Right lobe of liver (tissue), 6 donors: ENCODE data around the gene AXIN2. TPM values are rescaled to one million over a fixed set of nuclear protein-coding genes. Genes with fewer than 3 reads are reported as not detected.

Experiments
- ATAC-seq, 4 donors: fragments of 200-7000 bp; cut with Tn5 transposase; one replicate each; pipeline ENCODE4 v1.9.1; 2020; ENCODE audit warnings: mild to moderate bottlenecking in 4 of 4, moderate library complexity in 4 of 4
- DNase-seq, 3 donors: peaks; one replicate each; pipeline ENCODE4 v3.0.0-alpha.2; 2020
- H3K27ac ChIP-seq, 3 donors: fragments of 200-600 bp; one replicate each; pipeline ENCODE4 v1.8.0; 2022
- H3K27me3 ChIP-seq, 2 donors: fragments of 200-600 bp; one replicate each; pipeline ENCODE4 v1.8.0; 2022
- H3K36me3 ChIP-seq, 4 donors: fragments of 200-600 bp; sonication (generic) in 1 of 4; one replicate each; pipeline versions ENCODE4 v1.5.1 to v1.8.0; 2017 to 2022; ENCODE audit warnings: control low read depth in 1 of 4
- H3K4me1 ChIP-seq, 4 donors: fragments of 200-600 bp; sonication (generic) in 1 of 4; one replicate each; pipeline versions ENCODE4 v1.5.1 to v1.8.0; 2017 to 2022; ENCODE audit warnings: control low read depth in 1 of 4
- H3K4me3 ChIP-seq, 3 donors: fragments of 200-600 bp; one replicate each; pipeline ENCODE4 v1.8.0; 2022
- H3K9me3 ChIP-seq, 4 donors: fragments of 200-600 bp; sonication (generic) in 1 of 4; one replicate each; pipeline versions ENCODE4 v1.5.1 to v1.8.0; 2017 to 2022; ENCODE audit warnings: control low read depth in 1 of 4
- CTCF ChIP-seq, 4 donors: fragments of 200-600 bp in 3 of 4; fragments of 450-650 bp in 1 of 4; IDR thresholded peaks; one replicate each; pipeline versions ENCODE4 v1.5.1 to v1.8.0; 2016 to 2022; ENCODE audit warnings: antibody characterized with exemption in 4 of 4, mild to moderate bottlenecking in 2 of 4
- POLR2A ChIP-seq: fragments of 450-650 bp; IDR thresholded peaks from one replicate; pipeline ENCODE4 v1.6.1; 2017; ENCODE audit warnings: antibody characterized with exemption, mild to moderate bottlenecking
- WGBS: methylation state at CpG from one replicate; pipeline ENCODE4 v1.1.6; 2018; ENCODE audit warnings: low coverage, low lambda C conversion rate; ENCODE audit not compliant: insufficient coverage; ENCODE audit errors: missing lambda C conversion rate; 5-methylcytosine and 5-hydroxymethylcytosine counted together
- intact Hi-C, 2 donors: fragments of 100-400 bp; cut with DNase I; formaldehyde crosslinking; loops; one replicate each; pipeline versions ENCODE4 v1.11.2 to v1.14.1; 2022
- total RNA-seq, 6 experiments: library from RNA; depleted of rRNA in 2 of 6; stranded (reverse); fragments of >200 nt in 2 of 6; fragmentation: NEBNext Ultra II Directional in 3 of 6; extraction: Animal tissue kit (Norgen Biotek cat#: 25700) in 3 of 6; gene quantifications; one replicate each; pipeline versions ENCODE4 v1.1.0 to v1.2.4, GENCODE V29; 2016 to 2023
- donor health status: DM: no; HTN: yes; CAD: no.
- donor health status: DM: no; HTN: no; CAD: no.
- donor health status: DM: no; HTN: no; CAD: no.
- donor health status: DM: no; HTN: yes; CAD: no.
- donor health status: DM: no; HTN: yes; CAD: no.

The AXIN2 gene
- total RNA-seq, 6 experiments from 2014 or later: 1.0 to 2.4 (median 2.0) TPM

- DNase-seq: peak in 2 of 3 donors; percentile 32 to 54
- H3K27ac ChIP-seq: peak overlapping the region in 2 of 3 donors; percentile 44 to 92
- H3K36me3 ChIP-seq: no peaks in the 10 kb centered on the region
- peak in 2 of 4 donors; percentile 6 to 11 for ATAC-seq
- H3K9me3 ChIP-seq: no peaks in the 10 kb centered on the region
- peak overlapping the region; percentile 53 to 75 (median 72) for H3K4me3 ChIP-seq
- intact Hi-C loops: loop anchor here in 1 of 2 donors (5.0 kb wide), 1 partner anchor 103 kb away; no protein-coding TSS in a partner anchor
- WGBS: 0% methylated on average over 10 of the region's 89 CpGs
- H3K27me3 ChIP-seq: no peaks in the 10 kb centered on the region
- peaks cover 0 to 14% (median 0%) of the 10 kb centered on the region in 4 donors for H3K4me1 ChIP-seq
- TF ChIP-seq POLR2A: no peak
- TF ChIP-seq CTCF (IDR thresholded peaks at IDR 0.05): no peak
These were observed 1.4 kb downstream of the AXIN2 start for GRCh38 chr17:65559804-65560627.

- no peak for ATAC-seq
- Histone ChIP-seq H3K4me3 (peak overlapping the region; percentile 53 to 75 (median 72)), H3K9me3 (no peaks in the 10 kb centered on the region), H3K27ac (peak overlapping the region in 1 of 3 donors; percentile 44), H3K4me1 (peaks cover 0 to 14% (median 0%) of the 10 kb centered on the region in 4 donors), H3K36me3 (no peaks in the 10 kb centered on the region), H3K27me3 (no peaks in the 10 kb centered on the region)
- intact Hi-C loops: loop anchor here in 1 of 2 donors (5.0 kb wide), 1 partner anchor 102 kb away; no protein-coding TSS in a partner anchor
- WGBS: 0% methylated on average over 12 of the region's 13 CpGs
- TF ChIP-seq CTCF (IDR thresholded peaks at IDR 0.05) (no peak), POLR2A (no peak)
- DNase-seq: no peak
These were observed 2.0 kb downstream of the AXIN2 start for GRCh38 chr17:65559461-65559803.

GRCh38 chr17:65558683-65559460 lies 2.6 kb downstream of the AXIN2 start:
- H3K9me3 ChIP-seq: no peaks in the 10 kb centered on the region
- intact Hi-C loops: loop anchor here in 1 of 2 donors (5.0 kb wide), 1 partner anchor 102 kb away; no protein-coding TSS in a partner anchor
- no peaks in the 10 kb centered on the region for H3K27me3 ChIP-seq
- TF ChIP-seq CTCF (IDR thresholded peaks at IDR 0.05) (no peak), POLR2A (no peak)
- peak overlapping the region in 2 of 3 donors; percentile 72 to 75 for H3K4me3 ChIP-seq
- WGBS: 18% methylated on average over 21 of the region's 29 CpGs
- no peaks in the 10 kb centered on the region for H3K36me3 ChIP-seq
- no peak for DNase-seq
- peaks cover 0 to 14% (median 0%) of the 10 kb centered on the region in 4 donors for H3K4me1 ChIP-seq
- no peak for ATAC-seq
- H3K27ac ChIP-seq: no peak overlapping the region

- H3K27ac ChIP-seq: no peak overlapping the region
- intact Hi-C loops: loop anchor here in 1 of 2 donors (5.0 kb wide), 1 partner anchor 101 kb away; no protein-coding TSS in a partner anchor
These were observed 3.2 kb downstream of the AXIN2 start for GRCh38 chr17:65558311-65558682.

More at GRCh38 chr17:65558311-65558682, 3.2 kb downstream of the AXIN2 start:
- no peaks in the 10 kb centered on the region for H3K27me3 ChIP-seq
- H3K36me3 ChIP-seq: no peaks in the 10 kb centered on the region
- no peaks in the 10 kb centered on the region for H3K9me3 ChIP-seq
- peaks cover 0 to 14% (median 0%) of the 10 kb centered on the region in 4 donors for H3K4me1 ChIP-seq
- DNase-seq (no peak), ATAC-seq (no peak)
- TF ChIP-seq CTCF (IDR thresholded peaks at IDR 0.05) (no peak), POLR2A (no peak)
- WGBS: 67% methylated on average over 11 of the region's 15 CpGs
- no peak overlapping the region for H3K4me3 ChIP-seq
